ENCODE results near the gene HHAT. TPM values are rescaled to one million over a fixed set of nuclear protein-coding genes. Genes with fewer than 3 reads are reported as not detected.

The HHAT gene
- total and polyA plus RNA-seq, 9 of the 15 experiments (the other 6 are each of a cell fraction or from before 2014, with no cell fraction given) = 0.07 to 0.16 (median 0.13) TPM; not detected in 1

GRCh38 chr1:210293171-210293607 lies 35.5 kb upstream of the HHAT start:
- Histone ChIP-seq H3K79me2 (ENCODE audit: control insufficient read depth, insufficient read depth, low read length) (no peaks in the 10 kb centered on the region), H3K27me3 (ENCODE audit: control insufficient read depth in 2 of 2, insufficient read depth in 2 of 2, low read length in 2 of 2) (peaks cover 5 to 18% of the 10 kb centered on the region in 2 experiments; a peak in 2 of 5 replicates), H3K9me3 (replicated peaks; ENCODE audit: control insufficient read depth, insufficient read depth, low read depth, low read length) (no peaks in the 10 kb centered on the region), H3K9ac (ENCODE audit: insufficient read depth in 1 of 2, low read depth in 2 of 2, low read length in 2 of 2) (no peak overlapping the region), H2AFZ (ENCODE audit: low read depth, low read length) (no peak overlapping the region), H3K4me2 (ENCODE audit: insufficient read depth, low read length) (no peak overlapping the region), H3K36me3 (ENCODE audit: control insufficient read depth, insufficient read depth, low read length) (no peaks in the 10 kb centered on the region), H4K20me1 (replicated peaks; ENCODE audit: control insufficient read depth, insufficient read depth, low read length) (no peaks in the 10 kb centered on the region), H3K27ac (ENCODE audit: extremely low read depth, low read depth, low read length) (no peak overlapping the region), H3K9me1 (ENCODE audit: control insufficient read depth, insufficient read depth, low read length) (no peaks in the 10 kb centered on the region), H3K4me3 (no peak overlapping the region), H3K4me1 (replicated peaks in 1 of 2; ENCODE audit: control insufficient read depth in 2 of 2, insufficient read depth in 2 of 2, low read length in 2 of 2) (peaks cover 0 to 6% of the 10 kb centered on the region in 2 experiments; a peak in 1 of 5 replicates)
- ChIA-PET CTCF (ENCODE audit: low intra/inter-chr PET ratio) (no interaction called here), POLR2A (no interaction called here)
- intact Hi-C loops (cut with micrococcal nuclease) (no loop called here), in situ Hi-C loops (cut with MboI) (no loop called here)
- FAIRE-seq (no peak), ATAC-seq (no peak), DNase-seq (ENCODE audit: extremely low read depth in 1 of 4, low spot score in 3 of 4) (no peak)
- 5% methylated on average over 5 of the region's 7 CpGs for WGBS (ENCODE audit: insufficient coverage, low coverage, missing lambda C conversion rate)
- no peak for TF ChIP-seq GMEB1 (CRISPR knock-in tag; IDR thresholded peaks at IDR 0.05)
- no peak for TF ChIP-seq ZNF124 (CRISPR knock-in tag; IDR thresholded peaks at IDR 0.05)
- no TSS peak for BruUV-seq (replicated peaks)

GRCh38 chr1:210294999-210295745 lies 33.5 kb upstream of the HHAT start:
- no TSS peak for BruUV-seq (replicated peaks)
- Histone ChIP-seq H3K27me3 (ENCODE audit: control insufficient read depth in 2 of 2, insufficient read depth in 2 of 2, low read length in 2 of 2) (peaks cover 5 to 18% of the 10 kb centered on the region in 2 experiments; a peak in 2 of 5 replicates), H2AFZ (ENCODE audit: low read depth, low read length) (no peak overlapping the region), H3K36me3 (ENCODE audit: control insufficient read depth, insufficient read depth, low read length) (no peaks in the 10 kb centered on the region), H3K4me1 (replicated peaks in 1 of 2; ENCODE audit: control insufficient read depth in 2 of 2, insufficient read depth in 2 of 2, low read length in 2 of 2) (peaks cover 0 to 6% of the 10 kb centered on the region in 2 experiments; a peak in 1 of 5 replicates), H3K9me3 (replicated peaks; ENCODE audit: control insufficient read depth, insufficient read depth, low read depth, low read length) (no peaks in the 10 kb centered on the region), H3K79me2 (ENCODE audit: control insufficient read depth, insufficient read depth, low read length) (no peaks in the 10 kb centered on the region), H3K4me2 (ENCODE audit: insufficient read depth, low read length) (no peak overlapping the region), H3K4me3 (no peak overlapping the region), H3K9ac (ENCODE audit: insufficient read depth in 1 of 2, low read depth in 2 of 2, low read length in 2 of 2) (no peak overlapping the region), H3K27ac (ENCODE audit: extremely low read depth, low read depth, low read length) (no peak overlapping the region), H3K9me1 (ENCODE audit: control insufficient read depth, insufficient read depth, low read length) (no peaks in the 10 kb centered on the region), H4K20me1 (replicated peaks; ENCODE audit: control insufficient read depth, insufficient read depth, low read length) (no peaks in the 10 kb centered on the region)
- intact Hi-C loops (cut with micrococcal nuclease) (no loop called here), in situ Hi-C loops (cut with MboI) (no loop called here)
- ChIA-PET CTCF (ENCODE audit: low intra/inter-chr PET ratio) (no interaction called here), POLR2A (interaction anchor here (0.6 to 1.5 kb wide), 2 partner anchors 11 to 12 kb away, joined by 3 read pairs; no protein-coding TSS in a partner anchor)
- FAIRE-seq = no peak
- DNase-seq (ENCODE audit: extremely low read depth in 1 of 4, low spot score in 3 of 4) = no peak
- ATAC-seq = no peak
- 0% methylated on average over 9 of the region's 10 CpGs for WGBS (ENCODE audit: insufficient coverage, low coverage, missing lambda C conversion rate)
- TF ChIP-seq HEY1 (CRISPR knock-in tag; IDR thresholded peaks at IDR 0.05; ENCODE audit: borderline replicate concordance) (no peak), RREB1 (CRISPR knock-in tag; IDR thresholded peaks at IDR 0.05) (no peak), NR2F6 (CRISPR knock-in tag; IDR thresholded peaks at IDR 0.05) (no peak), HDAC6 (IDR thresholded peaks at IDR 0.05; ENCODE audit: low read depth, low read length) (no peak), SAFB (IDR thresholded peaks at IDR 0.05; ENCODE audit: borderline replicate concordance, low read depth, low read length) (no peak)
